ENCODE results near the gene RUSF1.
"Not testable (repeated sequence)": the region's sequence is repeated elsewhere in the genome, so short reads cannot be mapped to it uniquely, and the experiment has no call there.

Gene RUSF1

GRCh38 chr16:31507929-31508705 lies at the start of gene RUSF1:
Gene RUSF1 (minus strand): TSS chr16:31508391. CDS start chr16:31508373, 18 bp downstream.
- peak; percentile 85 for DNase-seq

- DNase-seq, result no peak
Measured at GRCh38 chr16:31542763-31543162, 34.6 kb upstream of the RUSF1 start.

GRCh38 chr16:31539762-31540161 lies 31.6 kb upstream of the RUSF1 start:
- DNase-seq, result not testable (repeated sequence)

- DNase-seq, result not testable (repeated sequence)
Measured at GRCh38 chr16:31538243-31538598, 30.0 kb upstream of the RUSF1 start.

- no peak for DNase-seq
Measured at GRCh38 chr16:31537362-31538242, 29.4 kb upstream of the RUSF1 start.

GRCh38 chr16:31536804-31537361 lies 28.7 kb upstream of the RUSF1 start:
- no peak for DNase-seq

- DNase-seq, result no peak
Measured at GRCh38 chr16:31535737-31536136, 27.5 kb upstream of the RUSF1 start.

- no peak for DNase-seq
Measured at GRCh38 chr16:31532896-31533295, 24.7 kb upstream of the RUSF1 start.

- DNase-seq, result no peak
Measured at GRCh38 chr16:31532120-31532519, 23.9 kb upstream of the RUSF1 start.

- DNase-seq, result no peak
Measured at GRCh38 chr16:31531096-31531495, 22.9 kb upstream of the RUSF1 start.

GRCh38 chr16:31530405-31530804 lies 22.2 kb upstream of the RUSF1 start:
- DNase-seq, result no peak

GRCh38 chr16:31529937-31530312 lies 21.7 kb upstream of the RUSF1 start:
- no peak for DNase-seq

GRCh38 chr16:31529108-31529936 lies 21.1 kb upstream of the RUSF1 start:
- no peak for DNase-seq

- DNase-seq, result no peak
Measured at GRCh38 chr16:31528523-31529107, 20.4 kb upstream of the RUSF1 start.

- no peak for DNase-seq
Measured at GRCh38 chr16:31527734-31528274, 19.6 kb upstream of the RUSF1 start, which contains the start of gene AHSP. Gene AHSP (plus strand): TSS chr16:31527900. CDS start chr16:31528140, 240 bp downstream.

- no peak for DNase-seq
Measured at GRCh38 chr16:31525113-31525512, 16.9 kb upstream of the RUSF1 start.

GRCh38 chr16:31523768-31524167 lies 15.6 kb upstream of the RUSF1 start:
- DNase-seq, result not testable (repeated sequence)

GRCh38 chr16:31522071-31522470 lies 13.9 kb upstream of the RUSF1 start:
- DNase-seq, result no peak

GRCh38 chr16:31521368-31521767 lies 13.2 kb upstream of the RUSF1 start:
- DNase-seq, result no peak

GRCh38 chr16:31519759-31520431 lies 11.7 kb upstream of the RUSF1 start:
- DNase-seq, result no peak

GRCh38 chr16:31517800-31518402 lies 9.7 kb upstream of the RUSF1 start:
- no peak for DNase-seq
